HepG2 (cell line): ENCODE data around the gene HNRNPC. TPM values are rescaled to one million over a fixed set of nuclear protein-coding genes. Genes with fewer than 3 reads are reported as not detected.
A peak's percentile ranks its signal among the peaks of the same experiment; 100 is the strongest.

Experiments
- ELF3 ChIP-seq: IDR thresholded peaks from 2 replicates; pipeline ENCODE4 v1.6.1; 2016; ENCODE audit warnings: missing genetic modification reagents, missing compliant biosample characterization
- EZH2 ChIP-seq: conservative IDR thresholded peaks from 2 replicates; pipeline ENCODE4 v1.6.1; 2012; ENCODE audit warnings: mild to moderate bottlenecking, low read depth, low read length, moderate library complexity
- MEIS1 ChIP-seq: sonication (generic); formaldehyde crosslinking; IDR thresholded peaks from 2 replicates; pipeline ENCODE4 v1.9.0; 2021; ENCODE audit warnings: mild to moderate bottlenecking, missing genetic modification reagents, moderate library complexity, borderline replicate concordance
- MIXL1 ChIP-seq: IDR thresholded peaks from 2 replicates; pipeline ENCODE4 v1.6.1; 2016
- NR2F2 ChIP-seq: IDR thresholded peaks from 2 replicates; pipeline ENCODE4 v1.6.1; 2012; ENCODE audit warnings: low read depth, inconsistent platforms, borderline replicate concordance
- PCBP2 ChIP-seq: fragments of 200-400 bp; formaldehyde crosslinking; optimal IDR thresholded peaks from 2 replicates; pipeline ENCODE3; 2018; ENCODE audit warnings: low read length, low read depth; ENCODE audit not compliant: poor library complexity, severe bottlenecking
- RXRB ChIP-seq: IDR thresholded peaks from 2 replicates; pipeline ENCODE4 v1.6.1; 2016; ENCODE audit warnings: borderline replicate concordance, missing genetic modification reagents, missing compliant biosample characterization
- SIN3A ChIP-seq: IDR thresholded peaks from 2 replicates; pipeline ENCODE4 v1.6.1; 2011; ENCODE audit warnings: low read depth, mild to moderate bottlenecking, control low read depth, low read length, borderline replicate concordance
- TEAD3 ChIP-seq: optimal IDR thresholded peaks from 2 replicates; pipeline ENCODE3; 2016; ENCODE audit warnings: borderline replicate concordance
- ZNF274 ChIP-seq: sonication (generic); formaldehyde crosslinking; IDR thresholded peaks from 2 replicates; pipeline ENCODE4 v1.5.1; 2020; ENCODE audit warnings: mild to moderate bottlenecking, missing genetic modification reagents
- ZNF335 ChIP-seq: sonication (generic); formaldehyde crosslinking; IDR thresholded peaks from 2 replicates; pipeline ENCODE4 v1.4.0; 2020; ENCODE audit warnings: missing genetic modification reagents
- ZNF44 ChIP-seq: sonication (generic); formaldehyde crosslinking; IDR thresholded peaks from 2 replicates; pipeline ENCODE4 v1.5.1; 2020; ENCODE audit warnings: mild to moderate bottlenecking, missing genetic modification reagents
- ZNF547 ChIP-seq: sonication (generic); formaldehyde crosslinking; IDR thresholded peaks from 2 replicates; pipeline ENCODE4 v1.5.1; 2020; ENCODE audit warnings: mild to moderate bottlenecking, missing genetic modification reagents
- ZNF724P ChIP-seq: sonication (generic); formaldehyde crosslinking; IDR thresholded peaks from 2 replicates; pipeline ENCODE4 v1.8.0; 2022; ENCODE audit warnings: missing genetic modification reagents, borderline replicate concordance
- ZNF749 ChIP-seq: sonication (generic); formaldehyde crosslinking; IDR thresholded peaks from 2 replicates; pipeline ENCODE4 v1.8.0; 2022; ENCODE audit warnings: mild to moderate bottlenecking, missing genetic modification reagents, moderate library complexity, borderline replicate concordance
- ZSCAN30 ChIP-seq: sonication (generic); formaldehyde crosslinking; IDR thresholded peaks from 2 replicates; pipeline ENCODE4 v1.5.0; 2020; ENCODE audit warnings: mild to moderate bottlenecking, missing genetic modification reagents
- ZZZ3 ChIP-seq: sonication (generic); formaldehyde crosslinking; IDR thresholded peaks from 2 replicates; pipeline ENCODE4 v1.4.0; 2020; ENCODE audit warnings: missing genetic modification reagents, mild to moderate bottlenecking, borderline replicate concordance
- polyA plus RNA-seq, 8 experiments: library from polyadenylated mRNA; depleted of rRNA in 3 of 8; stranded (reverse) in 7 of 8; unstranded in 1 of 8; fragments of >200 nt; fragmentation: Illumina TruSeq in 4 of 8; extraction: Trizol in 4 of 8; gene quantifications; 2 replicates each; pipeline versions ENCODE4 v1.2.1 to v1.2.3, GENCODE V29; 2011 to 2016; ENCODE audit warnings: low read depth in 4 of 8, missing spikeins in 1 of 8, mixed read lengths in 1 of 8; ENCODE audit not compliant: insufficient read depth in 1 of 8
- total RNA-seq, 5 experiments: library from RNA; depleted of rRNA; stranded (reverse); fragments of >200 nt; fragmentation: Illumina TruSeq; extraction: Trizol; gene quantifications; 2 replicates each; pipeline ENCODE4 v1.2.3, GENCODE V29; 2016; ENCODE audit warnings: low read depth in 1 of 5
- TF ChIP-seq, protein P1 (sequence below): sonication (generic); formaldehyde crosslinking; IDR thresholded peaks from 2 replicates; pipeline ENCODE4; 2020; ENCODE audit warnings: missing genetic modification reagents, mild to moderate bottlenecking, borderline replicate concordance
- TF ChIP-seq, protein P2 (sequence below): sonication (generic); formaldehyde crosslinking; IDR thresholded peaks from 2 replicates; pipeline ENCODE4 v1.4.0; 2020; ENCODE audit warnings: mild to moderate bottlenecking, missing genetic modification reagents
- TF ChIP-seq, protein P3 (sequence below): sonication (generic); formaldehyde crosslinking; IDR thresholded peaks from 2 replicates; pipeline ENCODE4 v1.5.0; 2020; ENCODE audit warnings: missing genetic modification reagents
- TF ChIP-seq, protein P4 (sequence below): sonication (generic); formaldehyde crosslinking; IDR thresholded peaks from 2 replicates; pipeline ENCODE4 v1.4.0; 2020; ENCODE audit warnings: missing genetic modification reagents
- TF ChIP-seq, protein P5 (sequence below): sonication (generic); formaldehyde crosslinking; IDR thresholded peaks from 2 replicates; pipeline ENCODE4 v1.8.0; 2022; ENCODE audit warnings: mild to moderate bottlenecking, missing genetic modification reagents, borderline replicate concordance

HNRNPC gene
- total and polyA plus RNA-seq, 2 of the 13 experiments (the other 11 are each of a cell fraction or from before 2014, with no cell fraction given): 628 to 1,099 TPM

DNA sequence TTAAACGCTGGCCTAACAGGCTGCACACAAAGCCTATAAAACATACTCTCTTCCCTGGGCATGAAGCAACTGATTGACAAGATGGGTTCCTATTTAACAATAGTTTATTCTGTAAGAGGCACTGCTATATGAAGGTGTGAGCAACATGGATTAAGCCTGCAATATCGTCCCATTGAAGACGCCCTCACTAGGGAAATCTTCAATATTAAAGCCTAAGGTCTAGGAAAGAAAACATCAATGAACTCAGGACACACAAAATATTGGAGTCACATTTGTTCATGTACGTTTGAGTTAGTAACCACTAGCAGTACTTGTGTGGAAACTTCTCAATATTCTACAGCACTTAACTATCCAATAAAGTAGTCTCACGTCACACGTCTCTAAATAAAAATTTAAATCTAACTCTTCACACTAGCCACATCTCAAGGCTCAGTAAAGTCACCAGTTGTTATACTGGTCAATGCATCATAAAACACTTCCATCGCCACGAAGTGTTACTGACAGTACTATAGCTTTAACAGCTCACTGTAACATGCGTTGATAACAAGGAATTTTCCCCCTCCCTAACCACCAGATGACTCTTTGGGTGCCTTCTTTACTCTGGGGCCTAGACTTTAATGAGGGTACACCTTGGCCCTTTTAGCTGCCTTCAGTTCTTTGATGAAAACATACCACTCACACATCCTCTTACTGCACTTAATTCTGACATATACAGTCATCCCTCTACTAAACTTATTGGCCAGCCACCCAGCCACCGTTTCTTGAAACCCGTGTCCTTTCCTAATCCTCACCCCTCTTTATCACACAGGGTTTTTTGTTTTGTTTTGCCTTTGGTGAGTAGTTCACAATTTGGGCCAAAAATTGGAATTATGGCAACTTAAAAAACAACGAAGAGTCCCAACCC lies 63.3 kb downstream of the HNRNPC start (continued):
- TF ChIP-seq ZNF44 (CRISPR knock-in tag) (no peak), ZNF547 (CRISPR knock-in tag) (0 out of 2 replicates have a peak, but pooled peaks have one; percentile 48), ZNF724P (CRISPR knock-in tag) (no peak), SIN3A (no peak), ZZZ3 (CRISPR knock-in tag) (no peak), NR2F2 (no peak; the same call in 1 of the 2 replicates), RXRB (no peak), ZNF749 (CRISPR knock-in tag) (no peak), PCBP2 (no peak), TEAD3 (CRISPR knock-in tag) (peak; percentile 19), ZNF274 (no peak), EZH2 (no peak), MEIS1 (CRISPR knock-in tag) (no peak), ZSCAN30 (CRISPR knock-in tag) (no peak), ZNF335 (CRISPR knock-in tag) (no peak), MIXL1 (CRISPR knock-in tag) (0 out of 2 replicates have a peak, but pooled peaks have one; percentile 17), ELF3 (no peak)
- TF ChIP-seq, protein P1, sequence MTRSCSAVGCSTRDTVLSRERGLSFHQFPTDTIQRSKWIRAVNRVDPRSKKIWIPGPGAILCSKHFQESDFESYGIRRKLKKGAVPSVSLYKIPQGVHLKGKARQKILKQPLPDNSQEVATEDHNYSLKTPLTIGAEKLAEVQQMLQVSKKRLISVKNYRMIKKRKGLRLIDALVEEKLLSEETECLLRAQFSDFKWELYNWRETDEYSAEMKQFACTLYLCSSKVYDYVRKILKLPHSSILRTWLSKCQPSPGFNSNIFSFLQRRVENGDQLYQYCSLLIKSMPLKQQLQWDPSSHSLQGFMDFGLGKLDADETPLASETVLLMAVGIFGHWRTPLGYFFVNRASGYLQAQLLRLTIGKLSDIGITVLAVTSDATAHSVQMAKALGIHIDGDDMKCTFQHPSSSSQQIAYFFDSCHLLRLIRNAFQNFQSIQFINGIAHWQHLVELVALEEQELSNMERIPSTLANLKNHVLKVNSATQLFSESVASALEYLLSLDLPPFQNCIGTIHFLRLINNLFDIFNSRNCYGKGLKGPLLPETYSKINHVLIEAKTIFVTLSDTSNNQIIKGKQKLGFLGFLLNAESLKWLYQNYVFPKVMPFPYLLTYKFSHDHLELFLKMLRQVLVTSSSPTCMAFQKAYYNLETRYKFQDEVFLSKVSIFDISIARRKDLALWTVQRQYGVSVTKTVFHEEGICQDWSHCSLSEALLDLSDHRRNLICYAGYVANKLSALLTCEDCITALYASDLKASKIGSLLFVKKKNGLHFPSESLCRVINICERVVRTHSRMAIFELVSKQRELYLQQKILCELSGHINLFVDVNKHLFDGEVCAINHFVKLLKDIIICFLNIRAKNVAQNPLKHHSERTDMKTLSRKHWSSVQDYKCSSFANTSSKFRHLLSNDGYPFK: no peak
- TF ChIP-seq, protein P2, sequence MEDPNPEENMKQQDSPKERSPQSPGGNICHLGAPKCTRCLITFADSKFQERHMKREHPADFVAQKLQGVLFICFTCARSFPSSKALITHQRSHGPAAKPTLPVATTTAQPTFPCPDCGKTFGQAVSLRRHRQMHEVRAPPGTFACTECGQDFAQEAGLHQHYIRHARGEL (CRISPR knock-in tag): no peak
- TF ChIP-seq, protein P3, sequence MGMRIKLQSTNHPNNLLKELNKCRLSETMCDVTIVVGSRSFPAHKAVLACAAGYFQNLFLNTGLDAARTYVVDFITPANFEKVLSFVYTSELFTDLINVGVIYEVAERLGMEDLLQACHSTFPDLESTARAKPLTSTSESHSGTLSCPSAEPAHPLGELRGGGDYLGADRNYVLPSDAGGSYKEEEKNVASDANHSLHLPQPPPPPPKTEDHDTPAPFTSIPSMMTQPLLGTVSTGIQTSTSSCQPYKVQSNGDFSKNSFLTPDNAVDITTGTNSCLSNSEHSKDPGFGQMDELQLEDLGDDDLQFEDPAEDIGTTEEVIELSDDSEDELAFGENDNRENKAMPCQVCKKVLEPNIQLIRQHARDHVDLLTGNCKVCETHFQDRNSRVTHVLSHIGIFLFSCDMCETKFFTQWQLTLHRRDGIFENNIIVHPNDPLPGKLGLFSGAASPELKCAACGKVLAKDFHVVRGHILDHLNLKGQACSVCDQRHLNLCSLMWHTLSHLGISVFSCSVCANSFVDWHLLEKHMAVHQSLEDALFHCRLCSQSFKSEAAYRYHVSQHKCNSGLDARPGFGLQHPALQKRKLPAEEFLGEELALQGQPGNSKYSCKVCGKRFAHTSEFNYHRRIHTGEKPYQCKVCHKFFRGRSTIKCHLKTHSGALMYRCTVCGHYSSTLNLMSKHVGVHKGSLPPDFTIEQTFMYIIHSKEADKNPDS: no peak
- TF ChIP-seq, protein P4, sequence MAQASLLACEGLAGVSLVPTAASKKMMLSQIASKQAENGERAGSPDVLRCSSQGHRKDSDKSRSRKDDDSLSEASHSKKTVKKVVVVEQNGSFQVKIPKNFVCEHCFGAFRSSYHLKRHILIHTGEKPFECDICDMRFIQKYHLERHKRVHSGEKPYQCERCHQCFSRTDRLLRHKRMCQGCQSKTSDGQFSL: no peak
- TF ChIP-seq, protein P5, sequence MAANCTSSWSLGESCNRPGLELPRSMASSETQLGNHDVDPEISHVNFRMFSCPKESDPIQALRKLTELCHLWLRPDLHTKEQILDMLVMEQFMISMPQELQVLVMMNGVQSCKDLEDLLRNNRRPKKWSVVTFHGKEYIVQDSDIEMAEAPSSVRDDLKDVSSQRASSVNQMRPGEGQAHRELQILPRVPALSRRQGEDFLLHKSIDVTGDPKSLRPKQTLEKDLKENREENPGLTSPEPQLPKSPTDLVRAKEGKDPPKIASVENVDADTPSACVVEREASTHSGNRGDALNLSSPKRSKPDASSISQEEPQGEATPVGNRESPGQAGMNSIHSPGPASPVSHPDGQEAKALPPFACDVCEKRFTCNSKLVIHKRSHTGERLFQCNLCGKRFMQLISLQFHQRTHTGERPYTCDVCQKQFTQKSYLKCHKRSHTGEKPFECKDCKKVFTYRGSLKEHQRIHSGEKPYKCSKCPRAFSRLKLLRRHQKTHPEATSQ (CRISPR knock-in tag): 0 out of 2 replicates have a peak, but pooled peaks have one; percentile 53
